ENCODE measurements around the gene KATNAL2. TPM values are rescaled to one million over a fixed set of nuclear protein-coding genes. Genes with fewer than 3 reads are reported as not detected.
"Not testable (repeated sequence)": the region's sequence is repeated elsewhere in the genome, so short reads cannot be mapped to it uniquely, and the experiment has no call there.

Gene KATNAL2
- total RNA-seq, 1 donor from 2014 or later, result 3.7 TPM

DNA sequence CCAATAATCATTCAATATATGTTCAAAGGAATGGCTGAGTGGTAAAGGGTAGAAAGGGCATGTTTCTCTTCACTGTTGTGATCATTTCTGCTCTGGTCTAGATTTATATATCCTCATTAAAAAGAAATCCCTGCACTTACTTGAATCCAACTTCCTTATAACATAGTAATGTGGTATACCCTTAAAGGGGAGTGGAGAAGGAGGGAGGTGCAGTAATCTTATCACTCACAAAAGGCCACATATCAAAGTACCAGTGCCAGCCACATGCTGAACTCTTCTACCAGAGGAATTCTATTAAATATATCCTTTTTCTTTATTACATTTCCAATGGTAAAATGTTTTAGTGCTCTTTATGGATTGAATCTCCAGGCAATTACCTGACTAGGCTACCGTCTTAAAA lies 3.3 kb downstream of the KATNAL2 start:
- DNase-seq (ENCODE audit: low spot score in 2 of 2), result no peak
- no peak for FAIRE-seq

DNA sequence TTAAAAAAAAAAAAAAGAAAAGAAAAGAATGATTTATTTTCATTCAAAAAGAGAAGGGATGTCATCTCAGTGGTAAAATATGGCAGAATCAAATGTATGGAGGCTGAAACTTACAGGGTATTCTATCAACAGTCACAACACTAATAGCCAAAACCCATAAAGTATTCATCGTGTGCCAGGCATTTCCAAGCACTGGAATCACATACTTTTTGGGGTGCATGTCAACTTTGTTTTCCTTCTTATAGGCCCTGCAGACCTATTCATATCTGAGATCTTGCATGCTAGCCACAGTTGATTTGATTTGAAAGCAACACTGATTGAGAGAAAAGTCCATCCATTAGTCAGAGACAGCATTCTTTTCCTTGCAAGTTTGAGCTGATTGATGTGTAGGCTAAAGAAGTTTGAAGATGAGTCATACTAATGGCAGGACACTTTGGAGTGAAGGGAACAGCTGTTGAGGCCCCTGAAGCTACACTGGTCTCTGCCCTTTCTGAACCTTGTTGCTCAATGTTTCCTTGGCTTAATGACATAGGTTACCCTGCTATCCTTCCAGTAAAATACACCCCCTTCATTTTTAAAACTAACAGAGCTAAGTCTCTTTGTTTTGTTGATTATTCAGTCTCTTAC lies 22.0 kb downstream of the KATNAL2 start:
- no peak for FAIRE-seq
- DNase-seq (ENCODE audit: low spot score in 2 of 2), result no peak

DNA sequence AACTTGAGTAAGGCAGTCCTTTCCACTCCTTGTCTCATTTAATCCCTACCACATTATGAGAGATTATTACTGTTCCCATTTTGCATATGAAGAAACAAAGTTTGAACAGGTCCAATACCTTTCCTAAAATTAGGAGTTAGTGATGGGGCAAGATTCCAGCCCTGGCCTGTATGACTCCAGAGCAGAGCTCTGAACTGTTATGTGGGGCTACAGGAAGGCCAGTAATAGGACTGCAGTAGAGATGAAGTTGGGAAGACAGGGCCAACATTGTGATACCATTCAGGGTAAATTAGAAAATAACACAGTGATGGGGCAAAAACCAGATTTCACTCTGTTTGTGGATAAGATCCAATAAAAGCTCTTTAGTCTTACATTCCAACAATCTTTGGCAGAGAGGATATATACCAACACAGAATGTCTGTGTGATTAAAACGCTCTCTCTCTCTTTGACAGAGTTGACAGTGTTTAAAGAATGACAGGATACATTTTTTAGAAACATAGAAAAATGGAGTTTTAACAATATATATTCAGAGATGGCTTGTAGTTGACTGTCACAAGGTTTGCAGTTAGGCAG lies 22.7 kb downstream of the KATNAL2 start:
- FAIRE-seq (no peak), DNase-seq (ENCODE audit: low spot score in 2 of 2) (no peak)

DNA sequence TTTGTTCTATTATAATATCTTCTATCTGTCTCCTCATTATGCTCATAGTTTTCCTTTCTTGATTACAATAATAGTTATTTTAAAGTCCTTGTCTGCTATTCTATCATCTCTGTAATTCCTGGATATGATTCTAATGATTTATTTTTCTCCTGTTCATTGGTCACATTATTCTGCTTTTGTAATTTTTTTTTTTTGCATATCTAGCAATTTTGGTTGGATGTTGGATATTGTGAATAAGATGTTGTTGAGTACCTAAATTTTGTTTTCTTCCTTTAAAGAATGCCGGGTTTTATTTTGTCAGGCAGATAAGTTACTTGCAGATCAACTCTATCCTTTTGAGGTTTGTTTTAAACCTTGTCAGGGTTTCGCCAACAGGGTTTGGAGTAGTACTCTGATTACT lies 25.2 kb downstream of the KATNAL2 start:
- DNase-seq (ENCODE audit: low spot score in 2 of 2) (no peak), FAIRE-seq (no peak)

DNA sequence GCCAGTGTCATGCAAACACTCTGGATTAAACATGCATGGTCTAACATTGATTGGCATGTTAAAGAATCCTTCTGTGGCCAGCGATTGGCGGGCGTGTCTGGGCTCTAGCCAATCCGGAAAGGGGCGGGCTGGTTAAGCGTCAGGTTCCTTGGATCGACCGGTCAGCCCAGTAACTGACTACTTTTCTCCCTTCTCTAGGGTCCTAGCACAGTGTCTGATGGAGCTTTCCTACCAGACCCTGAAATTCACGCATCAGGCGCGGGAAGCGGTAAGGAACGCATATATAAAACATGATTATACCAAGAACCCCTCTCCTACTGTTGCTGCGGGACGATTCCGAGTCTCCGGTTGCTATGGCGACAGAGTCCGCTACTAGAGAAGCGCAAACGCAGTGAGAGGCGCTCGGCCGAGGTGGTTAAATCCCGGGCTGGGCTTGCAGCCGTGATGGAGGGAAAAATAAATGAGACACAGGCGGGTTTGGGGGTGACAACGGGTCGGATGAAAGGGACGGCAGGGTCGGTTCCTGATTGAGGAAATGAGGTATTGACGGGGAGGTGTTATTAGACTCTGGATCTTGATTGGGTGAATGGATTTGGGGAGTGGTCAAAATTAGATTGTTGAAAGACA lies 29.4 kb downstream of the KATNAL2 start:
- DNase-seq (ENCODE audit: low spot score in 2 of 2) (peak; percentile 42 to 78), FAIRE-seq (no peak)

DNA sequence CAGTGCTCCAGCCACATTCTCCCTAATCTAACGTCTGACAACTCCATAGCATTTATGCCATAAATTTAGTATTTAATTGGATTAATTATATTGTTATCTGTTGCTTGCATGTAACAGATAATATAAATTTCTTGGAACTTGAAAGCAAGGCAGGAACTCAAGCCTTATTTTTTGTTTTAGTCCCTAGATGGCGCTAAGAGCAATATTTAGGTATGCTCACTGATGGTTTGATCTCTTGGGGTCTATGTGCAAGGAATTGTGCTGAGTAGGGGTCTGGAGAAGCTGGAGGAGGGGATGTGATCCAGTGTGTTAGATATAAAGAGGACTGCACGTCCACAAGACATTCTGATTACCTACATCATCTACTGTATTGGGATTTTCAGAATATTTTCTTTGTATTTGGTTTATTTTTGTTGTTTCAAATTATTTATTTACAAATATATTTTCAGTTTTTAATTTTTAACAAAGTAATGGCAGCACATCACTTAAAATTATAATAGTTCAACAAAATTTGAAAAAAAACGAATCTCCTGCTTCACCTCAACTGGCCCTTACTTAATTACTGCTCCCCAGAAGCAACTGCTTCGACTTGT lies 32.8 kb downstream of the KATNAL2 start:
- FAIRE-seq, result no peak
- DNase-seq (ENCODE audit: low spot score in 2 of 2), result no peak

DNA sequence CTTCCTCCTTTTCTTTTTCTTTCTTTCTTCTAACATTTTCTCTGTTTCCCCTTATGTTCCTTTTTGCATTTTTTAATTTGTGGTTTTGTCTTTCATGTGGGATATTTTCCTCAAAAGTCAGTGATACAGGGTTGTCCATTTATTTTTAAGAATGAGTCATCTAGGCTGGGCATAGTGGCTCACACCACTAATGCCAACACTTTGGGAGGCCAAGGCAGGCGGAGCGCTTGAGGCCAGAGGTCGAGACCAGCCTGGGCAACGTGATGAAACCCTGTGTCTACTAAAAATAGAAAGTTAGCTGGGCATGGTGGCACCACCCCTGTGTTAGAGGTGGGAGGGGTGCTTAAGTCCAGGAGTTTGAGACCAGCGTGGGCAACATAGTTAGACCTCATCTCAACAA lies 35.8 kb downstream of the KATNAL2 start:
- no peak for DNase-seq (ENCODE audit: low spot score in 2 of 2)

DNA sequence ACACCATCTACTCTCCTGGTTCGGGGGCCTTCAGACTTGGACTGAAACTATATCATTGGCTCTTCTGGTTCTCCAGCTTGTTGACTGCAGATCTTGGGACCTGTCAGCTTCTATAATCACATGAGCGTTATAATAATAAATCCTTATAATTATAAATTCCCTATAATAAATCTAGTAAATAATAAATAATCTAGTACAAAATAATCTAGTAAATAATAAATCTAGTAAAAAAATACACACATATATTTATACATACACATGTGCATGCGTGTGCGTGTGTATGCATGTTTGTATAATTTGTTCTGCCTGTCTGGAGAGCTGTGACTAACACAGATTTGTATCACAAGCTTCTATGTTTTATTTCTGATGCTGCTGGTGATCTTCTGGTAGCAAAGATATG lies 40.8 kb downstream of the KATNAL2 start:
- DNase-seq (ENCODE audit: low spot score in 2 of 2), result no peak
- no peak for FAIRE-seq

More for the DNA sequence above, 35.8 kb downstream of the KATNAL2 start:
- no peak for FAIRE-seq

DNA sequence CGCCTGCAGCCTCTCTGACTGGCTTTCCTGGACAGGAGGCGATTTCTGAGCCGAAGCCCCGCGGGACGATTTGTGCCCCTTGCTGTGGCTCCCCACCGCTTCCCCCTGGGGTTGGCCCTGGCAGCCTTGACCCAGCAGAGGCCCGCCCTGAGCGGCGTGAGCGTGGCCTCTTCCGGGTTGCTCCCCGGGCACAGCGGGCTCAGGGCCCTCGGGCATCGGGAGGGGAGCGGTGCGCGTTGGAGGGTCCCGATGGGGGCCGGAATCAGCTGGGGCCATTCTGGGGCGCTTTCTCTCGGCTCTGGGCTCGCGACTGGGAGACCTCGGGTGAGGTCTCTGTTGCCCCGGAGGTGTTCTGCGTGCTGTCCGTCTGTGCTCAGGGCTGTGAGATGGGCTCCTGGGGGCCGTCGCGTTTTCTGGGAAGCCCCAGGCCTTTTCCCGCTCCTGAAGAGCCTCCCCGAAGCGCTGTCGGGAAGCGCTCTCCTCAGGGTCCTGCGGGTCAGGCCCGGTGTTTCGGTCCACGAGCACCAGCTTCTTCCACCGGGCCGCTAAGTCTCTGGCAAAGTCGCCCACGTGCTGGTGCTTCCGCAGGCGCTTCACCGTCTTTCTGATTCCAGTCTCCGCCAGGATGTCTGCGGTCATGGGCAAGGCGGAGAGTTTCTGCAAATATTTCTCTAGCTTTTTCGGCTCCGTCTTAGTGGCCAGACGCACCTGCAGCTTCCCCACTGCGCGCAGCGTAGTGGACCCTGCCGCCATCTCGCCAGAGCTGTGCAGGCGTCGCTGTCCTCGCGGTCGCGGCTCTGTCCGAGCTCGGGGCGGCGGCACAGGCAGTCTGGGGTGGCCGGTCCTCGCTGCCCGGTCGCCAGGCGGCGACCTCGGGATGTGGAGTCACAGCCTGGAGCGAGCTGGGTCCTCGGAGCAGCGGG lies 46.5 kb downstream of the KATNAL2 start:
- DNase-seq (ENCODE audit: low spot score in 2 of 2); FAIRE-seq: not testable (repeated sequence)

DNA sequence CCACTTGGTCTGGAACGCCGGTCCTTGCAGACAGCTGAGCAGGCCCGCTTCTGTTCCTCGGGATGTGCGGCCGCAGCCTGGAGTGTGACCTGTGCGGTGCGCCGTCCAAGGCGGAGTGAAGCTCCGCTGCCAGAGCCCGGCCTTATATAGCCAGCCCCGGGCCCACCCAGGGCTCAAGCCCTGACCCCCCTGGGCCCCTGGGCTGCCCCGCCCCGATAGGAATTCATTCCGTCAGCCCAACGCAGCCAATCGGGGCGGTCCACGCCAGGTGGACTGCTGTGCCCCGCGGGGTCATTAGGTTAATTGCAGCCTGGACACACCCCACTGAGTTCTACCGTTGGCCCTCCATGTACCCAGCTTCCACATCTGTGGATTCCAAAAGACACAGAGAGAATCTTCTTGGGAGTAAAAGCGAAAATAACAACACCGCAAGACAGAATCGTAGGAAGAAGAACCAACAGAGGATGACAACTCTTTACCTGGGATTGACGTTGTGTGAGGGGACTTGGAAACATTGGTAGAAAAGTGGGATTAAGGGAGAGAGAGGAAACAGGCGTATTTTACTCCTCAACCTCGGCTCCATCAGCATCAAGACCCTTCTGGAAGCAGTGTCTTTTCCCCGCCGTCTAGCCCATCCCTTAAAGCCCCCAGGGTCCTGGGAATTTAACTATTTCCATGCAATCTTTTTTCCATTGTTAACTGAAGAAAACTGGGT lies 47.3 kb downstream of the KATNAL2 start:
- FAIRE-seq; DNase-seq (ENCODE audit: low spot score in 2 of 2): not testable (repeated sequence)

DNA sequence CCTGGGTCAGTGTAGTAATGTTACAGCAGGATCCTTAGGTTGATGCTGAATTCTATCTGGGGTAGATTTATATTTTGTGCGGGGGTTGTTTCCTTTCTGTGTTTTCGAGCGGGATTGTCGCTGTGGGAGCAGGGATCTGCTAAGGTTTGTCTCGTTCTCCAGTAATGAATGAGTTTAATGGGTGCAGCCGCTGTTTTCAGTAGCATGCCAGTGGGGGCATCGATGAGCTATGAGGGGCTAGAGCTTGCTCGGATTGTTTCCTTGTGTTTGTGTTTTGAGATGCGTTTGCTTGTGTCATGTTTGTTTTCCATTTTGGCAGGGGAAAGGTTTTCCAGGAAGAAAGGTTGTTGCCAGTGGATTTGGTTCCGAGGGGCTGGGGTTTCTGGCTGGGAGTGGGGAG lies 48.9 kb downstream of the KATNAL2 start:
- not testable (repeated sequence) for FAIRE-seq; DNase-seq (ENCODE audit: low spot score in 2 of 2)

DNA sequence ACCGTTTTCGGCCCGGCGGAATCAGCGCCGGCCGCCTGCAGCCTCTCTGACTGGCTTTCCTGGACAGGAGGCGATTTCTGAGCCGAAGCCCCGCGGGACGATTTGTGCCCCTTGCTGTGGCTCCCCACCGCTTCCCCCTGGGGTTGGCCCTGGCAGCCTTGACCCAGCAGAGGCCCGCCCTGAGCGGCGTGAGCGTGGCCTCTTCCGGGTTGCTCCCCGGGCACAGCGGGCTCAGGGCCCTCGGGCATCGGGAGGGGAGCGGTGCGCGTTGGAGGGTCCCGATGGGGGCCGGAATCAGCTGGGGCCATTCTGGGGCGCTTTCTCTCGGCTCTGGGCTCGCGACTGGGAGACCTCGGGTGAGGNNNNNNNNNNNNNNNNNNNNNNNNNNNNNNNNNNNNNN lies 52.1 kb downstream of the KATNAL2 start:
- FAIRE-seq; DNase-seq (ENCODE audit: low spot score in 2 of 2): not testable (repeated sequence)

DNA sequence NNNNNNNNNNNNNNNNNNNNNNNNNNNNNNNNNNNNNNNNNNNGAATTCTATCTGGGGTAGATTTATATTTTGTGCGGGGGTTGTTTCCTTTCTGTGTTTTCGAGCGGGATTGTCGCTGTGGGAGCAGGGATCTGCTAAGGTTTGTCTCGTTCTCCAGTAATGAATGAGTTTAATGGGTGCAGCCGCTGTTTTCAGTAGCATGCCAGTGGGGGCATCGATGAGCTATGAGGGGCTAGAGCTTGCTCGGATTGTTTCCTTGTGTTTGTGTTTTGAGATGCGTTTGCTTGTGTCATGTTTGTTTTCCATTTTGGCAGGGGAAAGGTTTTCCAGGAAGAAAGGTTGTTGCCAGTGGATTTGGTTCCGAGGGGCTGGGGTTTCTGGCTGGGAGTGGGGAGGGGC lies 102.5 kb downstream of the KATNAL2 start:
- FAIRE-seq; DNase-seq (ENCODE audit: low spot score in 2 of 2): not testable (repeated sequence)

DNA sequence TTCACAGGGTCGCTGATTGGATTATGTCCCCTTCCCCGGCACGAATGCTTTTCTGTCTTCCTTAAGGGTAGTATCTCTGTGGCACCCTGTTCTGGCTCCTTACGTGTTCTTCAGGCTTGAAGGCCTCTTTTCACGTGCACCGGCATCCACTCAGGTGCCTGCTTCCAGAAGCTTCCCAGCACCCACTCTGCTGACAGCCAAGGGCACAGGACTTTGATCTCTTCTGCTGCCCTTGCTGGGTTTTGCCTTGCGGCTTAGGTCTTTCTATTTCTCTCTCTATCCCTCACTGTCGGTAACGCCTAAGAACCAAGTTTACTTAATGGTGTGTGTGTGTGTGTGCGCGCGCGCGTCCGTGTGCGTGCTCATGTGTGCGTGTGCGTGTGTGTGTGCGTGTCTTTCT lies 103.4 kb downstream of the KATNAL2 start:
- not testable (repeated sequence) for FAIRE-seq

DNA sequence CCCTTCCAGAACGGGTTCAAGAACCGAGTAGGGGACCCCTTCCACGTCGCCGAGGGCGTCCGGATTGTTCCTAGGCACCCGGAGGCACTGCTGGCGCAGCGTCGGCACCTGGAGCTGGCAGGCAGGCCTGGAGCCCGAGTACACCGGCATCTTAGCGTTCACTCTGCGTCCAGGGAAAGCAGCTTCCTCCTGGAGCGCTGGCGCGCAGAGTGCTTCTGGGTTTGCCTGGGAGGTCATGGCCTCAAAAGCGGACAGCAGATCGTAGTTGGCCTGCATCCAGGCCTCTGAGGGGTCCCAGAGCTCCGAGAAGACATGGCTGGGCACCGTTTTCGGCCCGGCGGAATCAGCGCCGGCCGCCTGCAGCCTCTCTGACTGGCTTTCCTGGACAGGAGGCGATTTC lies 105.4 kb downstream of the KATNAL2 start:
- FAIRE-seq; DNase-seq (ENCODE audit: low spot score in 2 of 2): not testable (repeated sequence)

More for the DNA sequence above, 103.4 kb downstream of the KATNAL2 start:
- DNase-seq (ENCODE audit: low spot score in 2 of 2), result not testable (repeated sequence)

DNA sequence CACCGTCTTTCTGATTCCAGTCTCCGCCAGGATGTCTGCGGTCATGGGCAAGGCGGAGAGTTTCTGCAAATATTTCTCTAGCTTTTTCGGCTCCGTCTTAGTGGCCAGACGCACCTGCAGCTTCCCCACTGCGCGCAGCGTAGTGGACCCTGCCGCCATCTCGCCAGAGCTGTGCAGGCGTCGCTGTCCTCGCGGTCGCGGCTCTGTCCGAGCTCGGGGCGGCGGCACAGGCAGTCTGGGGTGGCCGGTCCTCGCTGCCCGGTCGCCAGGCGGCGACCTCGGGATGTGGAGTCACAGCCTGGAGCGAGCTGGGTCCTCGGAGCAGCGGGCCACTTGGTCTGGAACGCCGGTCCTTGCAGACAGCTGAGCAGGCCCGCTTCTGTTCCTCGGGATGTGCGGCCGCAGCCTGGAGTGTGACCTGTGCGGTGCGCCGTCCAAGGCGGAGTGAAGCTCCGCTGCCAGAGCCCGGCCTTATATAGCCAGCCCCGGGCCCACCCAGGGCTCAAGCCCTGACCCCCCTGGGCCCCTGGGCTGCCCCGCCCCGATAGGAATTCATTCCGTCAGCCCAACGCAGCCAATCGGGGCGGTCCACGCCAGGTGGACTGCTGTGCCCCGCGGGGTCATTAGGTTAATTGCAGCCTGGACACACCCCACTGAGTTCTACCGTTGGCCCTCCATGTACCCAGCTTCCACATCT lies 106.5 kb downstream of the KATNAL2 start:
- not testable (repeated sequence) for DNase-seq (ENCODE audit: low spot score in 2 of 2); FAIRE-seq

DNA sequence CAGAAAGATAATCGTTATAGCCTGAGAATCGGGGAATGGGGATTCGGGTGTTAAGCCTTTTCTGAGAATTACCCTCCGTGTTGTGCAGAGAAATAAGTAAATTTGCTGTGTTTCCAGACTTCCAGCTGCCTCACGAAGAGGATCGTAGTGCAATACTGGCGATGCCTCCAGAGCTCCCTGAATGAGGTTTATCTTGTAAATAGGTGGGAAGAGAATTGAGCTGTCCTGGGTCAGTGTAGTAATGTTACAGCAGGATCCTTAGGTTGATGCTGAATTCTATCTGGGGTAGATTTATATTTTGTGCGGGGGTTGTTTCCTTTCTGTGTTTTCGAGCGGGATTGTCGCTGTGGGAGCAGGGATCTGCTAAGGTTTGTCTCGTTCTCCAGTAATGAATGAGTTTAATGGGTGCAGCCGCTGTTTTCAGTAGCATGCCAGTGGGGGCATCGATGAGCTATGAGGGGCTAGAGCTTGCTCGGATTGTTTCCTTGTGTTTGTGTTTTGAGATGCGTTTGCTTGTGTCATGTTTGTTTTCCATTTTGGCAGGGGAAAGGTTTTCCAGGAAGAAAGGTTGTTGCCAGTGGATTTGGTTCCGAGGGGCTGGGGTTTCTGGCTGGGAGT lies 108.3 kb downstream of the KATNAL2 start:
- FAIRE-seq, result not testable (repeated sequence)

DNA sequence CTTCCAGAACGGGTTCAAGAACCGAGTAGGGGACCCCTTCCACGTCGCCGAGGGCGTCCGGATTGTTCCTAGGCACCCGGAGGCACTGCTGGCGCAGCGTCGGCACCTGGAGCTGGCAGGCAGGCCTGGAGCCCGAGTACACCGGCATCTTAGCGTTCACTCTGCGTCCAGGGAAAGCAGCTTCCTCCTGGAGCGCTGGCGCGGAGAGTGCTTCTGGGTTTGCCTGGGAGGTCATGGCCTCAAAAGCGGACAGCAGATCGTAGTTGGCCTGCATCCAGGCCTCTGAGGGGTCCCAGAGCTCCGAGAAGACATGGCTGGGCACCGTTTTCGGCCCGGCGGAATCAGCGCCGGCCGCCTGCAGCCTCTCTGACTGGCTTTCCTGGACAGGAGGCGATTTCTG lies 111.3 kb downstream of the KATNAL2 start:
- not testable (repeated sequence) for FAIRE-seq

More for the DNA sequence above, 108.3 kb downstream of the KATNAL2 start:
- DNase-seq (ENCODE audit: low spot score in 2 of 2), result not testable (repeated sequence)

More for the DNA sequence above, 111.3 kb downstream of the KATNAL2 start:
- DNase-seq (ENCODE audit: low spot score in 2 of 2), result not testable (repeated sequence)
